HEK293 (cell line): Measurements from ENCODE around the gene RBM14.

Experiments used
- CTCF ChIA-PET: fragments of 350-600 bp; formaldehyde crosslinking; extraction: SDS; loops from one replicate; lab custom pipeline; 2021; ENCODE audit warnings: antibody characterized with exemption; lab: Yijun Ruan, JAX
- POLR2A ChIA-PET: fragments of 300-600 bp; formaldehyde crosslinking; extraction: SDS; loops from one replicate; lab custom pipeline; 2020; ENCODE audit warnings: antibody characterized with exemption, inconsistent platforms; lab: Yijun Ruan, JAX
- H3K27ac ChIP-seq: fragments of 200-500 bp; sonication (Bioruptor generic); 2 replicates; pipeline ENCODE4 v1.5.1; 2014; ENCODE audit warnings: low read depth, low read length, control low read depth, inconsistent platforms; ENCODE audit errors: extremely low read depth
- H3K36me3 ChIP-seq, 2 experiments: fragments of 200-500 bp in 1 of 2; sonication (Bioruptor generic) in 1 of 2; 1 replicate in 1 of 2; 2 replicates in 1 of 2; pipeline ENCODE4 v1.5.1; 2014 to 2017; ENCODE audit warnings: inconsistent platforms in 2 of 2, low read length in 2 of 2; ENCODE audit not compliant: control insufficient read depth in 2 of 2, insufficient read depth in 1 of 2
- H3K4me1 ChIP-seq: fragments of 200-500 bp; sonication (Bioruptor generic); 2 replicates; pipeline ENCODE4 v1.5.1; 2014; ENCODE audit warnings: mild to moderate bottlenecking, low read length, inconsistent platforms; ENCODE audit not compliant: control insufficient read depth, insufficient read depth
- H3K4me3 ChIP-seq: 2 replicates; pipeline ENCODE4 v1.5.1; 2011; ENCODE audit warnings: low read depth, mild to moderate bottlenecking, control low read depth, low read length, moderate library complexity
- H3K9me3 ChIP-seq: fragments of 200-500 bp; sonication (Bioruptor generic); 2 replicates; pipeline ENCODE4 v1.5.1; 2014; ENCODE audit warnings: low read depth, low read length, inconsistent platforms; ENCODE audit not compliant: control insufficient read depth, insufficient read depth
- GLI2 ChIP-seq: fragments of 450-650 bp; formaldehyde crosslinking; IDR thresholded peaks from 2 replicates; pipeline ENCODE4; 2017; ENCODE audit warnings: missing biosample characterization, missing genetic modification characterization, low read depth, borderline replicate concordance
- HOXA7 ChIP-seq: sonication (generic); formaldehyde crosslinking; IDR thresholded peaks from 2 replicates; pipeline ENCODE4 v1.8.1; 2022; ENCODE audit warnings: missing genetic modification reagents, borderline replicate concordance
- KLF9 ChIP-seq: fragments of 450-650 bp; formaldehyde crosslinking; IDR thresholded peaks from 2 replicates; pipeline ENCODE4 v1.5.1; 2016; ENCODE audit warnings: missing biosample characterization, missing genetic modification characterization, low read depth
- OSR2 ChIP-seq: fragments of 450-650 bp; formaldehyde crosslinking; IDR thresholded peaks from 2 replicates; pipeline ENCODE4 v1.5.1; 2016; ENCODE audit warnings: missing biosample characterization, missing genetic modification characterization
- PRDM10 ChIP-seq: fragments of 450-650 bp; formaldehyde crosslinking; IDR thresholded peaks from 2 replicates; pipeline ENCODE4 v1.5.1; 2016; ENCODE audit warnings: missing biosample characterization, missing genetic modification characterization
- ZBTB11 ChIP-seq: fragments of 450-650 bp; formaldehyde crosslinking; conservative IDR thresholded peaks from 2 replicates; pipeline ENCODE4 v1.5.1; 2016; ENCODE audit warnings: low read depth, missing biosample characterization, missing genetic modification characterization
- ZBTB48 ChIP-seq: fragments of 450-650 bp; formaldehyde crosslinking; IDR thresholded peaks from 2 replicates; pipeline ENCODE4 v1.5.1; 2016; ENCODE audit warnings: missing biosample characterization, missing genetic modification characterization
- ZEB2 ChIP-seq: fragments of 450-650 bp; formaldehyde crosslinking; IDR thresholded peaks from 2 replicates; pipeline ENCODE4 v1.5.1; 2016; ENCODE audit warnings: missing biosample characterization, missing genetic modification characterization
- ZNF138 ChIP-seq: fragments of 450-650 bp; formaldehyde crosslinking; IDR thresholded peaks from 2 replicates; pipeline ENCODE4 v1.5.1; 2016; ENCODE audit warnings: missing biosample characterization, missing genetic modification characterization, borderline replicate concordance
- ZNF175 ChIP-seq: fragments of 450-650 bp; formaldehyde crosslinking; IDR thresholded peaks from 2 replicates; pipeline ENCODE4 v1.5.1; 2016; ENCODE audit warnings: missing biosample characterization, missing genetic modification characterization
- ZNF184 ChIP-seq: fragments of 450-650 bp; IDR thresholded peaks from 2 replicates; pipeline ENCODE4 v1.5.1; 2018; ENCODE audit warnings: missing biosample characterization, mild to moderate bottlenecking, missing genetic modification characterization
- ZNF292 ChIP-seq: fragments of 450-650 bp; formaldehyde crosslinking; IDR thresholded peaks from 2 replicates; pipeline ENCODE4 v1.5.1; 2016; ENCODE audit warnings: low read depth, missing biosample characterization, missing genetic modification characterization, borderline replicate concordance
- ZNF335 ChIP-seq: fragments of 450-650 bp; formaldehyde crosslinking; conservative IDR thresholded peaks from 2 replicates; pipeline ENCODE4 v1.5.1; 2016; ENCODE audit warnings: missing biosample characterization, missing genetic modification characterization
- ZNF473 ChIP-seq: fragments of 450-650 bp; formaldehyde crosslinking; IDR thresholded peaks from 2 replicates; pipeline ENCODE4 v1.5.1; 2017; ENCODE audit warnings: missing biosample characterization, missing genetic modification characterization
- ZNF501 ChIP-seq: fragments of 450-650 bp; formaldehyde crosslinking; IDR thresholded peaks from 2 replicates; pipeline ENCODE4 v1.5.1; 2016; ENCODE audit warnings: missing biosample characterization, missing genetic modification characterization
- ZNF530 ChIP-seq: fragments of 450-650 bp; formaldehyde crosslinking; IDR thresholded peaks from 2 replicates; pipeline ENCODE4 v1.5.1; 2016; ENCODE audit warnings: low read depth, missing biosample characterization, missing genetic modification characterization
- ZNF561 ChIP-seq: fragments of 450-650 bp; IDR thresholded peaks from 2 replicates; pipeline ENCODE4 v1.5.1; 2018; ENCODE audit warnings: missing biosample characterization, missing genetic modification characterization, borderline replicate concordance
- ZNF596 ChIP-seq: fragments of 450-650 bp; IDR thresholded peaks from 2 replicates; pipeline ENCODE4 v1.5.0; 2018; ENCODE audit warnings: missing biosample characterization, mild to moderate bottlenecking, missing genetic modification characterization, moderate library complexity
- ZNF660 ChIP-seq: fragments of 450-650 bp; IDR thresholded peaks from 2 replicates; pipeline ENCODE4 v1.5.1; 2018; ENCODE audit warnings: missing biosample characterization, mild to moderate bottlenecking, missing genetic modification characterization
- ZNF692 ChIP-seq: fragments of 450-650 bp; formaldehyde crosslinking; IDR thresholded peaks from 2 replicates; pipeline ENCODE4 v1.5.1; 2016; ENCODE audit warnings: missing biosample characterization, missing genetic modification characterization
- ZNF707 ChIP-seq: fragments of 450-650 bp; formaldehyde crosslinking; IDR thresholded peaks from 2 replicates; pipeline ENCODE4 v1.5.1; 2016; ENCODE audit warnings: missing biosample characterization, missing genetic modification characterization
- ZNF776 ChIP-seq: fragments of 450-650 bp; formaldehyde crosslinking; IDR thresholded peaks from 2 replicates; pipeline ENCODE4 v1.5.0; 2017; ENCODE audit warnings: missing biosample characterization, missing genetic modification characterization, borderline replicate concordance
- ZNF830 ChIP-seq: fragments of 450-650 bp; IDR thresholded peaks from 2 replicates; pipeline ENCODE4 v1.5.0; 2018; ENCODE audit warnings: missing biosample characterization, missing genetic modification characterization, low read depth, mild to moderate bottlenecking, moderate library complexity
- ZNF843 ChIP-seq: fragments of 450-650 bp; formaldehyde crosslinking; IDR thresholded peaks from 2 replicates; pipeline ENCODE4 v1.5.1; 2016; ENCODE audit warnings: missing biosample characterization, missing genetic modification characterization
- TF ChIP-seq, protein P1 (sequence below): fragments of 450-650 bp; formaldehyde crosslinking; IDR thresholded peaks from 2 replicates; pipeline ENCODE4 v1.5.1; 2016; ENCODE audit warnings: missing biosample characterization, missing genetic modification characterization

Gene RBM14

GRCh38 chr11:66592457-66593302, 23.8 kb upstream of the RBM14 start, which contains the start of the genes CCDC87 and CCS (continued):
- TF ChIP-seq ZNF501 (tag by site-specific recombination) (peak; percentile 77), ZNF561 (tag by site-specific recombination) (no peak), ZEB2 (0 out of 2 replicates have a peak, but pooled peaks have one; percentile 42), OSR2 (tag by site-specific recombination) (peak; percentile 30; the same call in 1 of the 2 replicates), ZNF776 (no peak), ZNF184 (tag by site-specific recombination) (no peak)
- TF ChIP-seq, protein P1, sequence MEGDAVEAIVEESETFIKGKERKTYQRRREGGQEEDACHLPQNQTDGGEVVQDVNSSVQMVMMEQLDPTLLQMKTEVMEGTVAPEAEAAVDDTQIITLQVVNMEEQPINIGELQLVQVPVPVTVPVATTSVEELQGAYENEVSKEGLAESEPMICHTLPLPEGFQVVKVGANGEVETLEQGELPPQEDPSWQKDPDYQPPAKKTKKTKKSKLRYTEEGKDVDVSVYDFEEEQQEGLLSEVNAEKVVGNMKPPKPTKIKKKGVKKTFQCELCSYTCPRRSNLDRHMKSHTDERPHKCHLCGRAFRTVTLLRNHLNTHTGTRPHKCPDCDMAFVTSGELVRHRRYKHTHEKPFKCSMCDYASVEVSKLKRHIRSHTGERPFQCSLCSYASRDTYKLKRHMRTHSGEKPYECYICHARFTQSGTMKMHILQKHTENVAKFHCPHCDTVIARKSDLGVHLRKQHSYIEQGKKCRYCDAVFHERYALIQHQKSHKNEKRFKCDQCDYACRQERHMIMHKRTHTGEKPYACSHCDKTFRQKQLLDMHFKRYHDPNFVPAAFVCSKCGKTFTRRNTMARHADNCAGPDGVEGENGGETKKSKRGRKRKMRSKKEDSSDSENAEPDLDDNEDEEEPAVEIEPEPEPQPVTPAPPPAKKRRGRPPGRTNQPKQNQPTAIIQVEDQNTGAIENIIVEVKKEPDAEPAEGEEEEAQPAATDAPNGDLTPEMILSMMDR = peak; percentile 99

- H3K36me3 ChIP-seq = peaks cover 0 to 12% of the 10 kb centered on the region in 2 experiments; a peak in 2 of 3 replicates
- POLR2A ChIA-PET = interaction anchor here (0.8 to 3.2 kb wide), 9 partner anchors 9 to 85 kb away, joined by 3 to 28 read pairs (median 5); partner anchors contain the start of genes ACTN3, RBM14, RBM4B and ZDHHC24
- TF ChIP-seq ZNF707 (tag by site-specific recombination) (no peak), ZNF292 (tag by site-specific recombination) (no peak), ZBTB11 (tag by site-specific recombination) (0 out of 2 replicates have a peak, but pooled peaks have one; percentile 1), KLF9 (no peak), ZNF692 (tag by site-specific recombination) (no peak), ZNF530 (no peak), ZNF138 (tag by site-specific recombination) (no peak), GLI2 (tag by site-specific recombination) (no peak), ZNF335 (tag by site-specific recombination) (no peak), ZBTB48 (tag by site-specific recombination) (peak; percentile 44; the same call in 1 of the 2 replicates), ZNF843 (tag by site-specific recombination) (no peak), HOXA7 (no peak), ZNF175 (no peak), ZNF596 (tag by site-specific recombination) (no peak), PRDM10 (tag by site-specific recombination) (peak; percentile 98), ZNF660 (tag by site-specific recombination) (no peak), ZNF830 (tag by site-specific recombination) (no peak), ZNF473 (no peak)
Measured at GRCh38 chr11:66593303-66593635, 23.2 kb upstream of the RBM14 start.

More at GRCh38 chr11:66593303-66593635, 23.2 kb upstream of the RBM14 start:
- Histone ChIP-seq H3K4me1 (no peaks in the 10 kb centered on the region), H3K27ac (peak overlapping the region; percentile 11; the same call in 1 of the 2 replicates), H3K9me3 (no peaks in the 10 kb centered on the region), H3K4me3 (peak overlapping the region; percentile 67)
- CTCF ChIA-PET = interaction anchor here (0.6 to 4.5 kb wide), 13 partner anchors 10 to 127 kb away, joined by 3 to 49 read pairs (median 4); partner anchors contain the start of genes PELI3, RBM4B and ZDHHC24
